IMR-90 (cell line): ENCODE results near the gene WDR27. TPM values are rescaled to one million over a fixed set of nuclear protein-coding genes. Genes with fewer than 3 reads are reported as not detected.

Source experiments
- ATAC-seq: fragments of 200-7000 bp; cut with Tn5 transposase; 2 replicates; pipeline ENCODE4 v1.9.1; 2020; ENCODE audit warnings: low read depth, mild to moderate bottlenecking, moderate library complexity
- BruUV-seq: library from RNA; stranded (reverse); fragments of 400-500 nt; replicated peaks from 2 replicates; lab custom pipeline; 2021; lab: Mats Ljungman, UMichigan
- CTCF ChIA-PET: fragments of 300-600 bp; formaldehyde crosslinking; extraction: SDS; loops from one replicate; lab custom pipeline; 2021; ENCODE audit warnings: antibody characterized with exemption; lab: Yijun Ruan, JAX
- POLR2A ChIA-PET: fragments of 300-600 bp; sonication (Branson Sonifier 250); formaldehyde crosslinking; loops from one replicate; lab custom pipeline; 2022; ENCODE audit warnings: antibody characterized with exemption; ENCODE audit not compliant: unreplicated experiment; lab: Charles Lee
- DNase-seq: peaks from one replicate; pipeline ENCODE4 v3.0.0; 2013
- H2AFZ ChIP-seq: replicated peaks from 2 replicates; pipeline ENCODE3; 2013; ENCODE audit warnings: low read length, mild to moderate bottlenecking; ENCODE audit not compliant: poor library complexity
- H2AK5ac ChIP-seq: 2 replicates; pipeline ENCODE4 v1.6.1; 2013; ENCODE audit warnings: low read depth, low read length, inconsistent platforms
- H2AK9ac ChIP-seq: replicated peaks from 2 replicates; pipeline ENCODE3; 2013; ENCODE audit warnings: mild to moderate bottlenecking, low read depth, low read length, moderate library complexity; ENCODE audit not compliant: poor library complexity
- H2BK120ac ChIP-seq: 2 replicates; pipeline ENCODE4 v1.6.1; 2013; ENCODE audit warnings: low read depth, low read length, inconsistent platforms
- H2BK15ac ChIP-seq: 3 replicates; pipeline ENCODE4 v1.6.1; 2013; ENCODE audit warnings: low read depth, low read length, inconsistent platforms
- H2BK20ac ChIP-seq: 2 replicates; pipeline ENCODE4 v1.6.1; 2013; ENCODE audit warnings: low read depth, mild to moderate bottlenecking, inconsistent platforms, low read length, moderate library complexity
- H2BK5ac ChIP-seq: 2 replicates; pipeline ENCODE4 v1.6.1; 2013; ENCODE audit warnings: mild to moderate bottlenecking, low read depth, low read length, inconsistent platforms; ENCODE audit not compliant: poor library complexity, severe bottlenecking
- H3K14ac ChIP-seq: replicated peaks from 2 replicates; pipeline ENCODE4 v1.6.1; 2013; ENCODE audit warnings: low read depth, low read length, inconsistent platforms
- H3K18ac ChIP-seq: 2 replicates; pipeline ENCODE4 v1.6.1; 2013; ENCODE audit warnings: low read depth, low read length, control low read depth
- H3K23ac ChIP-seq: 2 replicates; pipeline ENCODE4 v1.6.1; 2013; ENCODE audit warnings: low read depth, low read length, inconsistent platforms
- H3K27ac ChIP-seq: 2 replicates; pipeline ENCODE4 v1.5.1; 2013; ENCODE audit warnings: mild to moderate bottlenecking, control low read depth, low read length; ENCODE audit not compliant: insufficient read depth
- H3K27me3 ChIP-seq: 2 replicates; pipeline ENCODE4 v1.6.1; 2013; ENCODE audit warnings: low read length; ENCODE audit not compliant: control insufficient read depth, insufficient read depth
- H3K36me3 ChIP-seq: 2 replicates; pipeline ENCODE4 v1.6.1; 2013; ENCODE audit warnings: low read length, mixed read lengths; ENCODE audit not compliant: control insufficient read depth, insufficient read depth
- H3K4ac ChIP-seq: 2 replicates; pipeline ENCODE4 v1.6.1; 2013; ENCODE audit warnings: low read depth, low read length, inconsistent platforms
- H3K4me1 ChIP-seq: 2 replicates; pipeline ENCODE4 v1.6.1; 2013; ENCODE audit warnings: low read length, mixed read lengths; ENCODE audit not compliant: control insufficient read depth, insufficient read depth
- H3K4me2 ChIP-seq: 2 replicates; pipeline ENCODE4 v1.6.1; 2013; ENCODE audit warnings: low read depth, mild to moderate bottlenecking, control low read depth, low read length, moderate library complexity
- H3K4me3 ChIP-seq: 2 replicates; pipeline ENCODE4 v1.5.1; 2013; ENCODE audit warnings: low read depth, mild to moderate bottlenecking, control low read depth, low read length, moderate library complexity; ENCODE audit not compliant: insufficient read depth
- H3K56ac ChIP-seq: 2 replicates; pipeline ENCODE4 v1.6.1; 2013; ENCODE audit warnings: low read length, inconsistent platforms; ENCODE audit not compliant: insufficient read depth; ENCODE audit errors: extremely low read depth
- H3K79me1 ChIP-seq, 2 experiments: 2 replicates each; pipeline ENCODE4 v1.6.1; 2013; ENCODE audit warnings: low read length in 2 of 2, inconsistent platforms in 1 of 2, low read depth in 1 of 2
- H3K9ac ChIP-seq: 2 replicates; pipeline ENCODE4 v1.6.1; 2013; ENCODE audit warnings: low read depth, low read length, control low read depth
- H3K9me1 ChIP-seq: 2 replicates; pipeline ENCODE4 v1.6.1; 2013; ENCODE audit warnings: low read length, inconsistent platforms; ENCODE audit not compliant: insufficient read depth
- H3K9me3 ChIP-seq: 2 replicates; pipeline ENCODE4 v1.6.1; 2013; ENCODE audit warnings: low read length; ENCODE audit not compliant: control insufficient read depth, insufficient read depth
- H4K20me1 ChIP-seq: 2 replicates; pipeline ENCODE4 v1.6.1; 2013; ENCODE audit warnings: low read length, inconsistent platforms; ENCODE audit not compliant: insufficient read depth
- H4K5ac ChIP-seq: 2 replicates; pipeline ENCODE4 v1.6.1; 2013; ENCODE audit warnings: mild to moderate bottlenecking, low read depth, low read length, control low read depth
- H4K8ac ChIP-seq, 2 experiments: 2 replicates each; pipeline ENCODE4 v1.6.1; 2013; ENCODE audit warnings: low read depth in 2 of 2, low read length in 2 of 2, control low read depth in 1 of 2, inconsistent platforms in 1 of 2
- H4K91ac ChIP-seq: 2 replicates; pipeline ENCODE4 v1.6.1; 2013; ENCODE audit warnings: low read depth, low read length, inconsistent platforms; ENCODE audit not compliant: insufficient read depth
- BHLHE40 ChIP-seq: fragments of 150-350 bp; IDR thresholded peaks from 2 replicates; pipeline ENCODE4 v1.6.1; 2016; ENCODE audit warnings: mild to moderate bottlenecking, low read depth, low read length
- CEBPB ChIP-seq: IDR thresholded peaks from 2 replicates; pipeline ENCODE4 v1.6.1; 2012; ENCODE audit warnings: low read depth, low read length, improper control_type of control experiment
- CHD1 ChIP-seq: IDR thresholded peaks from 2 replicates; pipeline ENCODE4 v1.6.1; 2012; ENCODE audit warnings: low read depth, low read length, improper control_type of control experiment
- FOS ChIP-seq: fragments of 150-350 bp; IDR thresholded peaks from 2 replicates; pipeline ENCODE4 v1.6.1; 2016; ENCODE audit warnings: low read depth, low read length
- MAZ ChIP-seq: IDR thresholded peaks from 2 replicates; pipeline ENCODE4 v1.6.1; 2012; ENCODE audit warnings: low read depth, mild to moderate bottlenecking, low read length, improper control_type of control experiment, moderate library complexity, borderline replicate concordance
- MXI1 ChIP-seq: IDR thresholded peaks from 2 replicates; pipeline ENCODE4 v1.6.1; 2012; ENCODE audit warnings: low read depth, mild to moderate bottlenecking, low read length, moderate library complexity, borderline replicate concordance
- NFE2L2 ChIP-seq: fragments of 150-350 bp; IDR thresholded peaks from 2 replicates; pipeline ENCODE4 v1.6.1; 2016; ENCODE audit warnings: low read depth, mild to moderate bottlenecking, low read length
- POLR2A ChIP-seq: IDR thresholded peaks from 2 replicates; pipeline ENCODE4 v1.6.1; 2012; ENCODE audit warnings: mild to moderate bottlenecking, low read depth, low read length
- RAD21 ChIP-seq: IDR thresholded peaks from 2 replicates; pipeline ENCODE4 v1.6.1; 2012; ENCODE audit warnings: low read length, improper control_type of control experiment
- RCOR1 ChIP-seq: IDR thresholded peaks from 2 replicates; pipeline ENCODE4 v1.6.1; 2012; ENCODE audit warnings: mild to moderate bottlenecking, low read length, improper control_type of control experiment; ENCODE audit not compliant: insufficient replicate concordance
- RFX5 ChIP-seq: IDR thresholded peaks from 2 replicates; pipeline ENCODE4 v1.8.0; 2012; ENCODE audit warnings: low read depth, mild to moderate bottlenecking, low read length, moderate library complexity
- SMC3 ChIP-seq: fragments of 150-350 bp; IDR thresholded peaks from 2 replicates; pipeline ENCODE4 v1.6.1; 2016; ENCODE audit warnings: low read depth, mild to moderate bottlenecking, antibody characterized with exemption, low read length, moderate library complexity
- WGBS, 2 experiments: methylation state at CpG; one replicate each; pipeline versions ENCODE4 v1.1.5 to v1.1.7; 2013; ENCODE audit warnings: missing lambda C conversion rate in 2 of 2; ENCODE audit not compliant: insufficient read length in 1 of 2; ENCODE audit errors: extremely low coverage in 2 of 2; 5-methylcytosine and 5-hydroxymethylcytosine counted together
- dilution Hi-C: fragments of 300-500 bp; cut with HindIII; formaldehyde crosslinking; loops from one replicate; pipeline ENCODE4 v1.14.3; 2018; ENCODE audit warnings: low sequenced_read_pairs; ENCODE audit not compliant: unreplicated experiment
- in situ Hi-C: fragments of 300-500 bp; cut with MboI; formaldehyde crosslinking; loops from 3 replicates; pipeline ENCODE4 v1.14.3; 2019; ENCODE audit warnings: low sequenced_read_pairs, inconsistent platforms, mixed read lengths
- intact Hi-C: fragments of 100-400 bp; cut with micrococcal nuclease; formaldehyde crosslinking; loops from 2 replicates; pipeline ENCODE4 v1.10.0; 2022
- polyA plus RNA-seq, 3 experiments: library from polyadenylated mRNA; depleted of rRNA; stranded (reverse); fragments of >200 nt; gene quantifications; 2 replicates each; pipeline ENCODE4 v1.2.3, GENCODE V29; 2012; ENCODE audit warnings: low replicate concordance in 1 of 3
- total RNA-seq: library from RNA; depleted of rRNA; stranded (reverse); fragments of >200 nt; gene quantifications from 2 replicates; pipeline ENCODE4 v1.2.3, GENCODE V29; 2012
- TF ChIP-seq, protein P1 (sequence below): conservative IDR thresholded peaks from 2 replicates; pipeline ENCODE4 v1.5.1; 2012; ENCODE audit warnings: mild to moderate bottlenecking, low read depth, low read length, improper control_type of control experiment
- TF ChIP-seq, protein P2 (sequence below): fragments of 150-350 bp; IDR thresholded peaks from 2 replicates; pipeline ENCODE4 v1.6.1; 2016; ENCODE audit warnings: low read depth, mild to moderate bottlenecking, low read length, moderate library complexity, borderline replicate concordance
- TF ChIP-seq, protein P3 (sequence below): fragments of 150-350 bp; IDR thresholded peaks from 2 replicates; pipeline ENCODE4 v1.6.1; 2017; ENCODE audit warnings: mild to moderate bottlenecking, antibody characterized with exemption, low read length, low read depth

Gene WDR27
- total and polyA plus RNA-seq, 2 of the 4 experiments (the other 2 are of a cell fraction) = 7.0 to 18.5 TPM

DNA sequence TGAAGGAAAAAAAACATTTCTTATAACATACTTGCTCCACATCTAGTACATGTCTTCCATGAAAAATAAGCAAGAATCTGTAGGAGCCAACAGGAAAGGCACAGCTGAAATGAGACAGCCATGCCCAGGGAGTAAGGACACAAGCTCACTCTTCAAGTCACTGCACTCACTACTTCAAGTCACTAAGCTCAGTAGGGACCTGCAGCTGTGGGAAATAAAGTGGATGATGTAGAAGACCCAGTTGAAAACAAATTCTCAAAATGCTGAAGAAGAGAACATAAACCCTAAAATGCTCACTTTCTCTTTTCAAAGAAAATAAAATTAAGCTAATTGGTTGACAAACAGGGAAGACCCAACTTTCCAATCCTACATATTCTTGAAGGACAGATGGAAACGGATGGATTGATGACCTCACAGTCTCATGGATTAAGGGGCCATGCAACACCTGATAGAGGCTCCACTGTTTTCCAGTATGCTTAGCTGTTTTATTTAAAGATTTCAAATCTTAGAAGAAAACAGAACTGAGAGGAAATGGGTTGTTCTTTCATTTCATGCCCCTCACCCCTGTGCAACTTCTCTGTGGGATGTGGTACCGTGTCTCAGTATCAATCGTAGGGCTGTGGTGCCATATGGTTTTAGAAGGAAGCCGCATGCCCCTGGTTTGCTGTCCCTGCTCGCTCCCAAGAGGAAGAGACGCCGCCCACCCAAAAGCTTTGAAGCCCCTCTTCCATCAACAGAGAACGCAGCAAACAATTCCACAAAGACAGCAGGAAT lies 133.3 kb downstream of the WDR27 start:
- H3K23ac ChIP-seq = no peak overlapping the region
- no peak overlapping the region; the same call in 1 of the 2 replicates for H2BK20ac ChIP-seq
- no peaks in the 10 kb centered on the region for H3K9me3 ChIP-seq
- no peak overlapping the region for H3K4me3 ChIP-seq
- dilution Hi-C loops = no loop called here
- H3K27ac ChIP-seq = no peak overlapping the region
- H3K4ac ChIP-seq = 0 out of 2 replicates have a peak overlapping the region, but pooled peaks have one; percentile 16
- no peak overlapping the region for H2AK5ac ChIP-seq
- H3K27me3 ChIP-seq = no peaks in the 10 kb centered on the region
- H2AK9ac ChIP-seq = no peak overlapping the region
- H3K9me1 ChIP-seq = peaks cover 3% of the 10 kb centered on the region; the same call in 1 of the 2 replicates
- CTCF ChIA-PET = no interaction called here
- DNase-seq (no peak), ATAC-seq (no peak)
- H3K14ac ChIP-seq = no peak overlapping the region
- no CpG with 5 or more reads among the region's 8 CpGs for WGBS, 2 experiments
- no peak overlapping the region for H2BK120ac ChIP-seq
- no peak overlapping the region for H2BK5ac ChIP-seq
- H2AFZ ChIP-seq = no peak overlapping the region
- no peak overlapping the region for H4K91ac ChIP-seq
- in situ Hi-C loops = no loop called here
- no peaks in the 10 kb centered on the region; the same call in 1 of the 2 replicates for H4K20me1 ChIP-seq
- no TSS peak for BruUV-seq
- peaks cover 5% of the 10 kb centered on the region for H3K4me1 ChIP-seq
- no peak overlapping the region for H4K5ac ChIP-seq
- H4K8ac ChIP-seq = no peak overlapping the region
- H2BK15ac ChIP-seq = no peak overlapping the region
- H3K36me3 ChIP-seq = no peaks in the 10 kb centered on the region
- no peak overlapping the region for H3K18ac ChIP-seq
- H3K9ac ChIP-seq = no peak overlapping the region
- no peak overlapping the region for H3K56ac ChIP-seq
- H3K4me2 ChIP-seq = no peak overlapping the region
- POLR2A ChIA-PET = no interaction called here
- H3K79me1 ChIP-seq = no peaks in the 10 kb centered on the region
- intact Hi-C loops = no loop called here
- TF ChIP-seq, protein P1, sequence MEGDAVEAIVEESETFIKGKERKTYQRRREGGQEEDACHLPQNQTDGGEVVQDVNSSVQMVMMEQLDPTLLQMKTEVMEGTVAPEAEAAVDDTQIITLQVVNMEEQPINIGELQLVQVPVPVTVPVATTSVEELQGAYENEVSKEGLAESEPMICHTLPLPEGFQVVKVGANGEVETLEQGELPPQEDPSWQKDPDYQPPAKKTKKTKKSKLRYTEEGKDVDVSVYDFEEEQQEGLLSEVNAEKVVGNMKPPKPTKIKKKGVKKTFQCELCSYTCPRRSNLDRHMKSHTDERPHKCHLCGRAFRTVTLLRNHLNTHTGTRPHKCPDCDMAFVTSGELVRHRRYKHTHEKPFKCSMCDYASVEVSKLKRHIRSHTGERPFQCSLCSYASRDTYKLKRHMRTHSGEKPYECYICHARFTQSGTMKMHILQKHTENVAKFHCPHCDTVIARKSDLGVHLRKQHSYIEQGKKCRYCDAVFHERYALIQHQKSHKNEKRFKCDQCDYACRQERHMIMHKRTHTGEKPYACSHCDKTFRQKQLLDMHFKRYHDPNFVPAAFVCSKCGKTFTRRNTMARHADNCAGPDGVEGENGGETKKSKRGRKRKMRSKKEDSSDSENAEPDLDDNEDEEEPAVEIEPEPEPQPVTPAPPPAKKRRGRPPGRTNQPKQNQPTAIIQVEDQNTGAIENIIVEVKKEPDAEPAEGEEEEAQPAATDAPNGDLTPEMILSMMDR = no peak
- TF ChIP-seq SMC3 (no peak), RAD21 (no peak), RFX5 (no peak), RCOR1 (no peak), MAZ (no peak), CEBPB (no peak), CHD1 (no peak), NFE2L2 (no peak), BHLHE40 (no peak), POLR2A (no peak), MXI1 (no peak), FOS (no peak)
- TF ChIP-seq, protein P2, sequence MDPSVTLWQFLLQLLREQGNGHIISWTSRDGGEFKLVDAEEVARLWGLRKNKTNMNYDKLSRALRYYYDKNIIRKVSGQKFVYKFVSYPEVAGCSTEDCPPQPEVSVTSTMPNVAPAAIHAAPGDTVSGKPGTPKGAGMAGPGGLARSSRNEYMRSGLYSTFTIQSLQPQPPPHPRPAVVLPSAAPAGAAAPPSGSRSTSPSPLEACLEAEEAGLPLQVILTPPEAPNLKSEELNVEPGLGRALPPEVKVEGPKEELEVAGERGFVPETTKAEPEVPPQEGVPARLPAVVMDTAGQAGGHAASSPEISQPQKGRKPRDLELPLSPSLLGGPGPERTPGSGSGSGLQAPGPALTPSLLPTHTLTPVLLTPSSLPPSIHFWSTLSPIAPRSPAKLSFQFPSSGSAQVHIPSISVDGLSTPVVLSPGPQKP = no peak
- TF ChIP-seq, protein P3, sequence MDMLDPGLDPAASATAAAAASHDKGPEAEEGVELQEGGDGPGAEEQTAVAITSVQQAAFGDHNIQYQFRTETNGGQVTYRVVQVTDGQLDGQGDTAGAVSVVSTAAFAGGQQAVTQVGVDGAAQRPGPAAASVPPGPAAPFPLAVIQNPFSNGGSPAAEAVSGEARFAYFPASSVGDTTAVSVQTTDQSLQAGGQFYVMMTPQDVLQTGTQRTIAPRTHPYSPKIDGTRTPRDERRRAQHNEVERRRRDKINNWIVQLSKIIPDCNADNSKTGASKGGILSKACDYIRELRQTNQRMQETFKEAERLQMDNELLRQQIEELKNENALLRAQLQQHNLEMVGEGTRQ = no peak
